ENCODE data around the gene VWA7. TPM values are rescaled to one million over a fixed set of nuclear protein-coding genes. Genes with fewer than 3 reads are reported as not detected.

VWA7 gene
- total and polyA plus RNA-seq, 11 donors = 4.0 to 25.8 (median 15.2) TPM

DNA sequence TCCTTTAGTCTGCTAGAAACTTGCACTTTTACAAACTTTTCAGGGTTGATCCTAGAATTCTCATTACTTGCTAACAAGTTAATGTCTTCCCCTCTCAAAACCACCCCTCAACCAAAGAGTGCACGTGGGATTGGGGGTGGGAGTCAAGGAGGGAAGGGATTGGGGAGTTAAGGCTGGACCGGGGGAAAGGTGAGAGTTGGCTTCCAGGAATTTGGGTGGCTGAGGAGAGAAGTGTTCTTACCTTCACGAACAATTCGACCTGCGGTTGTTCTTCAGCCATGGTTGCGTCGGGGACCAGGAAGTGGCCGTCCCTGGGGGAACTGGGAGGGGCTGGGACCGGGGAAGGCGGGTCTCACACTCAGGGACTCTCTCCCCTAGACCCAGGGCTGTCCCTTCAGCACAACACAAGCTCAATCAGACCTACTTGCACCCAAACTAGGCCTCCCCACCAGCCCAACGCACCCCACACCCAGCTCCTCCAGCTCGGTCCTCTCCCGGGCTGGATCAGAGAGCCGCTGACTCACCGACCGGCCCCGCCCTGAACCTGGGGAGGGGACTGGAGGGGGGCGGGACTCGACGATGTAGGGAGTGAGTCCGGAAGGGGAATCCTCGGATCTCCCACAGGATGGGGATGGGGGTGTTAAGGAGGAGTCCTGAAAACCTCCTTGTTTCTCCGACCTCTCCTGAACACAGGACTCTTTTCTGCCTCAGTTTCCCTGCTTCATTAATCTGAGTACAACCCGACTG is 40.9 kb downstream of the VWA7 start, which contains the start of gene CLIC1:
Gene CLIC1 (minus strand): TSS at position 510 of the 747 bp plus-strand sequence. CDS start 230 bp downstream, at position 280.
- H3K4me1 ChIP-seq = peaks cover 5 to 75% (median 49%) of the 10 kb centered on the region in 12 donors
- peak within 1 kb of the TSS; percentile 40 to 91 (median 78) for H3K4me3 ChIP-seq
- peaks cover 3 to 34% (median 29%) of the 10 kb centered on the region in 9 donors for H3K36me3 ChIP-seq
- H3K9me3 ChIP-seq = no peaks in the 10 kb centered on the region
- no peaks in the 10 kb centered on the region for H3K27me3 ChIP-seq
- ATAC-seq (peak; percentile 44 to 75 (median 70)), DNase-seq (peak; percentile 87 to 92 (median 89))
- TF ChIP-seq POLR2A (IDR thresholded peaks at IDR 0.05) (peak in 1 of 2 donors; percentile 95), CTCF (IDR thresholded peaks at IDR 0.05) (no peak)
- peak within 1 kb of the TSS; percentile 69 to 99 (median 92) for H3K27ac ChIP-seq
- WGBS, 4 donors = 0 to 2% (median 1%) methylated on average over 18 to 24 of the region's 24 CpGs
- intact Hi-C loops (cut with DNase I) = loop anchor here in 4 of 10 donors (5.0 to 10.0 kb wide), 5 partner anchors 34 to 99 kb away; partner anchors contain the start of genes ABHD16A (in 1 of the 4), HSPA1B (in 1 of the 4) and VARS1 (in 1 of the 4)

DNA sequence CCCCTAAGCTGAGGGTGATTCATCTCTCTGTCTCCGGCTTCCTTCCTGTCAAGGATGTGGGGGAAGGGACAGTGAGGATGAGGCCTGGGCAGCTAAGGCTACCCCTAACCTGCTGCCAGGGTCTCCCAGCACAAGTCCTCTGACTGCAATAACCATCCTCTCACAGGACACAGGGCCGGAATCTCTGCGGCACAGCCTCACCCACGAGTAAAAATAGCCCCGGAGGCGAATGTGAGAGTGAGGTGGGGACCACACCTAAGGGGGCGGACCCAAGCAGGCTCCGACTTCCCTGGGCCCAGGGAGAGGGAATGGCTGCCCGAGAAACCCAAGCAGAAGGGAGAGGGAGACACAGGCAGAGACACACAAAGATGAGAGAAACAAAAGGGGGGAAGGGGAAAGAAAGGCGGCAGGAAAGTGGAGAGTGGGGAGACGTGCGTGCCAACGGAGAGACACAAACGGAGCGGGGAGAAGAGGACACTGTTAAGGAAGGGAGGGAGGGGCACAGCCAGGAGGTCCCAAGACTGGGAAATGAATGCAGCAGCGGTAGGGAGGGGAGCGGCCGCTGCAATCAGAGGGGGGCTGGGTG is 42.2 kb downstream of the VWA7 start:
- Histone ChIP-seq H3K4me1 (peaks cover 5 to 77% (median 47%) of the 10 kb centered on the region in 12 donors), H3K36me3 (peaks cover 3 to 44% (median 37%) of the 10 kb centered on the region in 9 donors), H3K9me3 (no peaks in the 10 kb centered on the region), H3K4me3 (peak overlapping the region; percentile 40 to 91 (median 78)), H3K27me3 (no peaks in the 10 kb centered on the region), H3K27ac (peak overlapping the region; percentile 66 to 99 (median 92))
- 0 to 3% (median 1%) methylated on average over 18 of the region's 18 CpGs for WGBS, 4 donors
- ATAC-seq = peak in 3 of 4 donors; percentile 35 to 50 (median 39)
- peak; percentile 60 to 77 (median 73) for DNase-seq
- TF ChIP-seq CTCF (IDR thresholded peaks at IDR 0.05) = no peak
- peak in 1 of 2 donors; percentile 53 for TF ChIP-seq POLR2A (IDR thresholded peaks at IDR 0.05)
- intact Hi-C loops (cut with DNase I) = loop anchor here in 7 of 10 donors (5.0 to 10.0 kb wide), 8 partner anchors 32 to 100 kb away; partner anchors contain the start of genes ABHD16A (in 1 of the 7), HSPA1B (in 1 of the 7) and VARS1 (in 1 of the 7)

GRCh38 chr6:31734247-31734820 is 42.8 kb downstream of the VWA7 start:
- TF ChIP-seq POLR2A (IDR thresholded peaks at IDR 0.05) (no peak), CTCF (IDR thresholded peaks at IDR 0.05) (no peak)
- peaks cover 5 to 75% (median 44%) of the 10 kb centered on the region in 12 donors for H3K4me1 ChIP-seq

More at GRCh38 chr6:31734247-31734820, 42.8 kb downstream of the VWA7 start:
- ATAC-seq (no peak), DNase-seq (no peak)
- Histone ChIP-seq H3K9me3 (no peaks in the 10 kb centered on the region), H3K27ac (peak overlapping the region; percentile 66 to 99 (median 92)), H3K36me3 (peaks cover 3 to 44% (median 37%) of the 10 kb centered on the region in 9 donors), H3K27me3 (no peaks in the 10 kb centered on the region), H3K4me3 (peak overlapping the region; percentile 40 to 91 (median 78))
- 30 to 50% (median 43%) methylated on average over 2 of the region's 2 CpGs for WGBS, 4 donors
- intact Hi-C loops (cut with DNase I) = loop anchor here in 5 of 10 donors (5.0 to 10.0 kb wide), 6 partner anchors 33 to 100 kb away; partner anchors contain the start of gene VARS1 (in 1 of the 5)

Data from heart left ventricle (tissue), 16 donors.